WTC11 (cell line): ENCODE results near the gene ZFHX3. TPM values are rescaled to one million over a fixed set of nuclear protein-coding genes. Genes with fewer than 3 reads are reported as not detected.

Experiments
- ATAC-seq: fragments of 200-7000 bp; cut with Tn5 transposase; 2 replicates; pipeline ENCODE4 v1.10.0; 2021; ENCODE audit warnings: mild to moderate bottlenecking, moderate library complexity
- CTCF ChIA-PET: fragments of 300-600 bp; sonication (Branson Sonifier 250); formaldehyde crosslinking; loops from one replicate; lab custom pipeline; 2021; ENCODE audit warnings: antibody characterized with exemption; lab: Charles Lee
- POLR2A ChIA-PET: fragments of 350-600 bp; sonication (Branson Sonifier 250); formaldehyde crosslinking; loops from one replicate; lab custom pipeline; 2021; ENCODE audit warnings: antibody characterized with exemption; lab: Charles Lee
- DNase-seq: peaks from one replicate; pipeline ENCODE4 v3.0.0; 2021; ENCODE audit warnings: low spot score
- H3K27ac Mint-ChIP-seq: 2 replicates; pipeline ENCODE4 v1.8.0; 2021; ENCODE audit warnings: mixed read lengths
- H3K27me3 Mint-ChIP-seq: 2 replicates; pipeline ENCODE4 v1.8.0; 2021; ENCODE audit warnings: low read depth, mild to moderate bottlenecking, moderate library complexity, mixed read lengths
- H3K36me3 Mint-ChIP-seq: 2 replicates; pipeline ENCODE4 v1.8.0; 2021; ENCODE audit warnings: mixed read lengths
- H3K4me1 Mint-ChIP-seq: 2 replicates; pipeline ENCODE4 v1.8.0; 2022; ENCODE audit warnings: mixed read lengths
- H3K4me3 Mint-ChIP-seq: 2 replicates; pipeline ENCODE4 v1.8.0; 2021; ENCODE audit warnings: mild to moderate bottlenecking, moderate library complexity, mixed read lengths
- H3K9me3 Mint-ChIP-seq: 2 replicates; pipeline ENCODE4 v1.8.0; 2021; ENCODE audit warnings: mixed read lengths
- ATF1 ChIP-seq: sonication (generic); formaldehyde crosslinking; IDR thresholded peaks from 2 replicates; pipeline ENCODE4 v1.8.1; 2023; ENCODE audit warnings: mild to moderate bottlenecking, moderate library complexity, missing genetic modification reagents
- CREB1 ChIP-seq: sonication (generic); formaldehyde crosslinking; IDR thresholded peaks from 2 replicates; pipeline ENCODE4 v1.8.0; 2023; ENCODE audit warnings: mild to moderate bottlenecking, missing genetic modification reagents
- E2F4 ChIP-seq: sonication (generic); formaldehyde crosslinking; IDR thresholded peaks from 2 replicates; pipeline ENCODE4 v1.8.1; 2022; ENCODE audit warnings: low read depth, mild to moderate bottlenecking, moderate library complexity, missing genetic modification reagents, borderline replicate concordance
- JUN ChIP-seq: sonication (generic); formaldehyde crosslinking; IDR thresholded peaks from 2 replicates; pipeline ENCODE4 v1.8.0; 2023; ENCODE audit warnings: mild to moderate bottlenecking, missing genetic modification reagents
- KAT7 ChIP-seq: sonication (generic); formaldehyde crosslinking; IDR thresholded peaks from 2 replicates; pipeline ENCODE4 v1.8.1; 2023; ENCODE audit warnings: missing genetic modification reagents, mild to moderate bottlenecking, borderline replicate concordance
- NFE2L1 ChIP-seq: sonication (generic); formaldehyde crosslinking; IDR thresholded peaks from 2 replicates; pipeline ENCODE4 v1.8.1; 2023; ENCODE audit warnings: missing genetic modification reagents
- NR3C1 ChIP-seq: sonication (generic); formaldehyde crosslinking; conservative IDR thresholded peaks from 2 replicates; pipeline ENCODE4 v1.8.1; 2023; ENCODE audit warnings: low read depth, mild to moderate bottlenecking, missing genetic modification reagents
- SOX15 ChIP-seq: fragments of 250-450 bp; sonication (Bioruptor Pico); IDR thresholded peaks from 2 replicates; pipeline ENCODE4 v1.9.0; 2021; ENCODE audit warnings: mild to moderate bottlenecking
- TCF7 ChIP-seq: sonication (generic); formaldehyde crosslinking; IDR thresholded peaks from 2 replicates; pipeline ENCODE4 v1.8.0; 2022; ENCODE audit warnings: mild to moderate bottlenecking, low read depth, missing genetic modification reagents, moderate library complexity
- TEAD4 ChIP-seq: sonication (generic); formaldehyde crosslinking; IDR thresholded peaks from 2 replicates; pipeline ENCODE4 v1.8.0; 2022; ENCODE audit warnings: mild to moderate bottlenecking, missing genetic modification reagents
- ZMAT4 ChIP-seq: fragments of 250-450 bp; sonication (Bioruptor Pico); IDR thresholded peaks from 2 replicates; pipeline ENCODE4 v1.9.0; 2021; ENCODE audit warnings: mild to moderate bottlenecking
- ZNF232 ChIP-seq: sonication (generic); formaldehyde crosslinking; IDR thresholded peaks from 2 replicates; pipeline ENCODE4 v1.8.0; 2022; ENCODE audit warnings: mild to moderate bottlenecking, missing genetic modification reagents
- ZNF396 ChIP-seq: fragments of 250-450 bp; sonication (Bioruptor Pico); IDR thresholded peaks from 2 replicates; pipeline ENCODE4 v1.8.0; 2021; ENCODE audit warnings: mild to moderate bottlenecking, moderate library complexity, borderline replicate concordance
- ZNF423 ChIP-seq: fragments of 250-450 bp; sonication (Bioruptor Pico); IDR thresholded peaks from 2 replicates; pipeline ENCODE4 v2.1.2; 2022; ENCODE audit warnings: mild to moderate bottlenecking, moderate library complexity
- total RNA-seq: library from RNA; stranded (reverse); gene quantifications from 3 replicates; pipeline ENCODE4 v1.2.3, GENCODE V29; 2021
- TF ChIP-seq, protein P1 (sequence below): sonication (generic); formaldehyde crosslinking; IDR thresholded peaks from 2 replicates; pipeline ENCODE4 v1.8.1; 2023; ENCODE audit warnings: mild to moderate bottlenecking, missing genetic modification reagents
- TF ChIP-seq, protein P2 (sequence below): sonication (generic); formaldehyde crosslinking; conservative IDR thresholded peaks from 2 replicates; pipeline ENCODE4 v1.8.1; 2023; ENCODE audit warnings: mild to moderate bottlenecking, low read depth, missing genetic modification reagents, moderate library complexity
- TF ChIP-seq, protein P3 (sequence below): fragments of 250-450 bp; sonication (Bioruptor Pico); IDR thresholded peaks from 2 replicates; pipeline ENCODE4 v1.9.0; 2021; ENCODE audit warnings: mild to moderate bottlenecking, borderline replicate concordance
- TF ChIP-seq, protein P4 (sequence below): fragments of 250-450 bp; sonication (Bioruptor Pico); IDR thresholded peaks from 2 replicates; pipeline ENCODE4 v2.1.2; 2022; ENCODE audit warnings: mild to moderate bottlenecking, moderate library complexity

ZFHX3 gene
- total RNA-seq, 1 experiment from 2014 or later: 5.7 TPM

GRCh38 chr16:73054125-73054484, 6.2 kb upstream of the ZFHX3 start:
- no peak for ATAC-seq
- TF ChIP-seq NFE2L1 (CRISPR knock-in tag): no peak
- TF ChIP-seq E2F4 (CRISPR knock-in tag): no peak
- no peak for TF ChIP-seq TEAD4 (CRISPR knock-in tag)
- no peak for TF ChIP-seq TCF7 (CRISPR knock-in tag)
- TF ChIP-seq, protein P1, sequence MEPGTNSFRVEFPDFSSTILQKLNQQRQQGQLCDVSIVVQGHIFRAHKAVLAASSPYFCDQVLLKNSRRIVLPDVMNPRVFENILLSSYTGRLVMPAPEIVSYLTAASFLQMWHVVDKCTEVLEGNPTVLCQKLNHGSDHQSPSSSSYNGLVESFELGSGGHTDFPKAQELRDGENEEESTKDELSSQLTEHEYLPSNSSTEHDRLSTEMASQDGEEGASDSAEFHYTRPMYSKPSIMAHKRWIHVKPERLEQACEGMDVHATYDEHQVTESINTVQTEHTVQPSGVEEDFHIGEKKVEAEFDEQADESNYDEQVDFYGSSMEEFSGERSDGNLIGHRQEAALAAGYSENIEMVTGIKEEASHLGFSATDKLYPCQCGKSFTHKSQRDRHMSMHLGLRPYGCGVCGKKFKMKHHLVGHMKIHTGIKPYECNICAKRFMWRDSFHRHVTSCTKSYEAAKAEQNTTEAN (CRISPR knock-in tag): no peak
- TF ChIP-seq JUN (CRISPR knock-in tag): no peak
- no peak for TF ChIP-seq NR3C1
- no peak for TF ChIP-seq CREB1 (CRISPR knock-in tag)
- no peak for TF ChIP-seq SOX15 (CRISPR knock-in tag)
- TF ChIP-seq, protein P2, sequence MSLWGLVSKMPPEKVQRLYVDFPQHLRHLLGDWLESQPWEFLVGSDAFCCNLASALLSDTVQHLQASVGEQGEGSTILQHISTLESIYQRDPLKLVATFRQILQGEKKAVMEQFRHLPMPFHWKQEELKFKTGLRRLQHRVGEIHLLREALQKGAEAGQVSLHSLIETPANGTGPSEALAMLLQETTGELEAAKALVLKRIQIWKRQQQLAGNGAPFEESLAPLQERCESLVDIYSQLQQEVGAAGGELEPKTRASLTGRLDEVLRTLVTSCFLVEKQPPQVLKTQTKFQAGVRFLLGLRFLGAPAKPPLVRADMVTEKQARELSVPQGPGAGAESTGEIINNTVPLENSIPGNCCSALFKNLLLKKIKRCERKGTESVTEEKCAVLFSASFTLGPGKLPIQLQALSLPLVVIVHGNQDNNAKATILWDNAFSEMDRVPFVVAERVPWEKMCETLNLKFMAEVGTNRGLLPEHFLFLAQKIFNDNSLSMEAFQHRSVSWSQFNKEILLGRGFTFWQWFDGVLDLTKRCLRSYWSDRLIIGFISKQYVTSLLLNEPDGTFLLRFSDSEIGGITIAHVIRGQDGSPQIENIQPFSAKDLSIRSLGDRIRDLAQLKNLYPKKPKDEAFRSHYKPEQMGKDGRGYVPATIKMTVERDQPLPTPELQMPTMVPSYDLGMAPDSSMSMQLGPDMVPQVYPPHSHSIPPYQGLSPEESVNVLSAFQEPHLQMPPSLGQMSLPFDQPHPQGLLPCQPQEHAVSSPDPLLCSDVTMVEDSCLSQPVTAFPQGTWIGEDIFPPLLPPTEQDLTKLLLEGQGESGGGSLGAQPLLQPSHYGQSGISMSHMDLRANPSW (CRISPR knock-in tag): no peak
- no peak for TF ChIP-seq ZMAT4 (CRISPR knock-in tag)
- TF ChIP-seq ATF1 (CRISPR knock-in tag): no peak
- TF ChIP-seq, protein P3, sequence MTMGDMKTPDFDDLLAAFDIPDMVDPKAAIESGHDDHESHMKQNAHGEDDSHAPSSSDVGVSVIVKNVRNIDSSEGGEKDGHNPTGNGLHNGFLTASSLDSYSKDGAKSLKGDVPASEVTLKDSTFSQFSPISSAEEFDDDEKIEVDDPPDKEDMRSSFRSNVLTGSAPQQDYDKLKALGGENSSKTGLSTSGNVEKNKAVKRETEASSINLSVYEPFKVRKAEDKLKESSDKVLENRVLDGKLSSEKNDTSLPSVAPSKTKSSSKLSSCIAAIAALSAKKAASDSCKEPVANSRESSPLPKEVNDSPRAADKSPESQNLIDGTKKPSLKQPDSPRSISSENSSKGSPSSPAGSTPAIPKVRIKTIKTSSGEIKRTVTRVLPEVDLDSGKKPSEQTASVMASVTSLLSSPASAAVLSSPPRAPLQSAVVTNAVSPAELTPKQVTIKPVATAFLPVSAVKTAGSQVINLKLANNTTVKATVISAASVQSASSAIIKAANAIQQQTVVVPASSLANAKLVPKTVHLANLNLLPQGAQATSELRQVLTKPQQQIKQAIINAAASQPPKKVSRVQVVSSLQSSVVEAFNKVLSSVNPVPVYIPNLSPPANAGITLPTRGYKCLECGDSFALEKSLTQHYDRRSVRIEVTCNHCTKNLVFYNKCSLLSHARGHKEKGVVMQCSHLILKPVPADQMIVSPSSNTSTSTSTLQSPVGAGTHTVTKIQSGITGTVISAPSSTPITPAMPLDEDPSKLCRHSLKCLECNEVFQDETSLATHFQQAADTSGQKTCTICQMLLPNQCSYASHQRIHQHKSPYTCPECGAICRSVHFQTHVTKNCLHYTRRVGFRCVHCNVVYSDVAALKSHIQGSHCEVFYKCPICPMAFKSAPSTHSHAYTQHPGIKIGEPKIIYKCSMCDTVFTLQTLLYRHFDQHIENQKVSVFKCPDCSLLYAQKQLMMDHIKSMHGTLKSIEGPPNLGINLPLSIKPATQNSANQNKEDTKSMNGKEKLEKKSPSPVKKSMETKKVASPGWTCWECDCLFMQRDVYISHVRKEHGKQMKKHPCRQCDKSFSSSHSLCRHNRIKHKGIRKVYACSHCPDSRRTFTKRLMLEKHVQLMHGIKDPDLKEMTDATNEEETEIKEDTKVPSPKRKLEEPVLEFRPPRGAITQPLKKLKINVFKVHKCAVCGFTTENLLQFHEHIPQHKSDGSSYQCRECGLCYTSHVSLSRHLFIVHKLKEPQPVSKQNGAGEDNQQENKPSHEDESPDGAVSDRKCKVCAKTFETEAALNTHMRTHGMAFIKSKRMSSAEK (CRISPR knock-in tag): no peak
- TF ChIP-seq, protein P4, sequence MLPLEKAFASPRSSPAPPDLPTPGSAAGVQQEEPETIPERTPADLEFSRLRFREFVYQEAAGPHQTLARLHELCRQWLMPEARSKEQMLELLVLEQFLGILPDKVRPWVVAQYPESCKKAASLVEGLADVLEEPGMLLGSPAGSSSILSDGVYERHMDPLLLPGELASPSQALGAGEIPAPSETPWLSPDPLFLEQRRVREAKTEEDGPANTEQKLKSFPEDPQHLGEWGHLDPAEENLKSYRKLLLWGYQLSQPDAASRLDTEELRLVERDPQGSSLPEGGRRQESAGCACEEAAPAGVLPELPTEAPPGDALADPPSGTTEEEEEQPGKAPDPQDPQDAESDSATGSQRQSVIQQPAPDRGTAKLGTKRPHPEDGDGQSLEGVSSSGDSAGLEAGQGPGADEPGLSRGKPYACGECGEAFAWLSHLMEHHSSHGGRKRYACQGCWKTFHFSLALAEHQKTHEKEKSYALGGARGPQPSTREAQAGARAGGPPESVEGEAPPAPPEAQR (CRISPR knock-in tag): no peak
- TF ChIP-seq ZNF396 (CRISPR knock-in tag): no peak
- TF ChIP-seq KAT7 (CRISPR knock-in tag): no peak
- no peak for TF ChIP-seq ZNF423 (CRISPR knock-in tag)
- no peak for TF ChIP-seq ZNF232
- Mint-ChIP-seq H3K9me3 (no peaks in the 10 kb centered on the region), H3K27me3 (peaks cover 3% of the 10 kb centered on the region), H3K36me3 (no peaks in the 10 kb centered on the region), H3K27ac (no peak overlapping the region), H3K4me3 (no peak overlapping the region), H3K4me1 (peaks cover 5% of the 10 kb centered on the region)
- CTCF ChIA-PET: interaction anchor here (0.7 to 3.5 kb wide), 8 partner anchors 10 to 1121 kb away, joined by 3 to 20 read pairs (median 3); no protein-coding TSS in a partner anchor
- POLR2A ChIA-PET: no interaction called here
- no peak for DNase-seq
